ENCODE results near the gene PIP5K1C.

The PIP5K1C gene

DNA sequence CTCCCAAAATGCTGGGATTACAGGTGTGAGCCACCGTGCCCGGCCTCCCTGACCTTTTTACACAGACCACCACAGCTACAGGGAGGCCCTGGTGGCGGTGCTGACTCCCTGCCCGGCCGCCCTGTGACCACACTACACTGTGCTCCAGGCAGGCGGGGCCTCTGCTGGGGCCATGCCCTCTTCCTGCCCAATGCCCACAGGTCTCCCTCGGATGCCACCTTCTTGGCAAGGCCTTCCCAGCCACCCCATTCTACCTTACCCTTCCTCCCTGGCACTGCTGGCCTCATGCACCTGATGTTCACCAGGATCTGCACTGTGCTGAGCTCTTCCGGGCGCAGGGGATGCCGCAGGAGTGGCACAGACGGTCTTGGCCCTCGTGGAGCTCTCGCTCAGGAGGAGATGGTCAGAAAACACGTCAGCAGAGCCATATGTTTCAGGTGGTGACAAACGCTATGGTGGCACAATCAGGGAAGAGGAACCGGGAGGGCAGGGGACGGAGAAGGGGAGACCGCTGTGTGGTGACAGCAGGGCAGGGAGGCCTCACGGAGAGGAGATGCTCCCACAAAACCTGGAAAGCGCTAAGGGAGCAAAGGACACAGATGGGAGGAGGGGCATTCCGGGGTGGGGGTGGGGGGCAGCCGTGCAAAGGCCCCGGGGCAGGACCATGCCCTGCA lies 4.1 kb downstream of the PIP5K1C start:
- Histone ChIP-seq H3K4me3 (ENCODE audit: low read depth in 1 of 5, low read length in 5 of 5) (no peak overlapping the region), H3K9me3 (ENCODE audit: control insufficient read depth in 5 of 5, low read length in 5 of 5) (no peaks in the 10 kb centered on the region), H3K4me1 (ENCODE audit: control insufficient read depth in 5 of 5, insufficient read depth in 5 of 5, low read length in 5 of 5) (peaks cover 3 to 30% (median 28%) of the 10 kb centered on the region in 5 donors), H3K36me3 (ENCODE audit: control insufficient read depth in 5 of 5, insufficient read depth in 5 of 5, low read length in 5 of 5) (peaks cover 0 to 16% (median 8%) of the 10 kb centered on the region in 5 donors), H3K27me3 (ENCODE audit: control insufficient read depth in 5 of 5, insufficient read depth in 4 of 5, low read length in 5 of 5) (no peaks in the 10 kb centered on the region), H3K27ac (ENCODE audit: low read depth, low read length) (no peak overlapping the region), H3K9ac (ENCODE audit: low read length in 5 of 5) (peak overlapping the region in 1 of 5 donors; percentile 17)

DNA sequence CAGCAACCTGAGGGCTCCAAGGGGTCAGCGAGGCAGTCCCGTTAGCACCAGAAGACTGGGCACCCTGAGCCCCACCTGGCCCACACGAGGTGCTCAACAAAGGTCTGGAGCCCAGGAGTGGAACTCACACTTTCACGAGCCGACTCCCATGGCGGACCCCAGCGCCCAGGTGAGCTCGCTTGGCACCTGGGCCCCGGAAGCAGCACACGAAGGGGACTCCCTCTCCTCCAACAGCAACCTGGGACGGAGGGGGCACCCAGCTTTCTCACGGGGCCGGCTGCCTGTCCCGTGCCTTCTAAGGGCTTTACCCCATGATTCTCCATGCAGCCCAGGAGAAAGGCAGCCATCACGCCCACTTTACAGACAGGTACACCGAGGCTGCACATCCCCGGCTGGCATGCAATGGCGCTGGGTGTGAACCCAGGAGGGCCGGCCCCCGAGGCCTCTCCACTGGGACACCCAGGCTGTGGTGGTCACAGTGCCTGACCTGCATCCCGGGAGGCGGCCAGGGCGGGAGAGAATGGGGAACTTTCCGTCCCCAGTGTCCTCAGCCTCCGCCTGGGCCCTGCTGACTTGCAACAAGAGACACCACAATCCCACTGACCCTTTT lies 5.0 kb downstream of the PIP5K1C start:
- peaks cover 0 to 19% (median 8%) of the 10 kb centered on the region in 5 donors for H3K36me3 ChIP-seq (ENCODE audit: control insufficient read depth in 5 of 5, insufficient read depth in 5 of 5, low read length in 5 of 5)
- H3K4me1 ChIP-seq (ENCODE audit: control insufficient read depth in 5 of 5, insufficient read depth in 5 of 5, low read length in 5 of 5) = peaks cover 3 to 27% (median 22%) of the 10 kb centered on the region in 5 donors
- no peaks in the 10 kb centered on the region for H3K27me3 ChIP-seq (ENCODE audit: control insufficient read depth in 5 of 5, insufficient read depth in 4 of 5, low read length in 5 of 5)
- H3K9ac ChIP-seq (ENCODE audit: low read length in 5 of 5) = no peak overlapping the region
- no peaks in the 10 kb centered on the region for H3K9me3 ChIP-seq (ENCODE audit: control insufficient read depth in 5 of 5, low read length in 5 of 5)
- H3K4me3 ChIP-seq (ENCODE audit: low read depth in 1 of 5, low read length in 5 of 5) = no peak overlapping the region
- H3K27ac ChIP-seq (ENCODE audit: low read depth, low read length) = no peak overlapping the region

DNA sequence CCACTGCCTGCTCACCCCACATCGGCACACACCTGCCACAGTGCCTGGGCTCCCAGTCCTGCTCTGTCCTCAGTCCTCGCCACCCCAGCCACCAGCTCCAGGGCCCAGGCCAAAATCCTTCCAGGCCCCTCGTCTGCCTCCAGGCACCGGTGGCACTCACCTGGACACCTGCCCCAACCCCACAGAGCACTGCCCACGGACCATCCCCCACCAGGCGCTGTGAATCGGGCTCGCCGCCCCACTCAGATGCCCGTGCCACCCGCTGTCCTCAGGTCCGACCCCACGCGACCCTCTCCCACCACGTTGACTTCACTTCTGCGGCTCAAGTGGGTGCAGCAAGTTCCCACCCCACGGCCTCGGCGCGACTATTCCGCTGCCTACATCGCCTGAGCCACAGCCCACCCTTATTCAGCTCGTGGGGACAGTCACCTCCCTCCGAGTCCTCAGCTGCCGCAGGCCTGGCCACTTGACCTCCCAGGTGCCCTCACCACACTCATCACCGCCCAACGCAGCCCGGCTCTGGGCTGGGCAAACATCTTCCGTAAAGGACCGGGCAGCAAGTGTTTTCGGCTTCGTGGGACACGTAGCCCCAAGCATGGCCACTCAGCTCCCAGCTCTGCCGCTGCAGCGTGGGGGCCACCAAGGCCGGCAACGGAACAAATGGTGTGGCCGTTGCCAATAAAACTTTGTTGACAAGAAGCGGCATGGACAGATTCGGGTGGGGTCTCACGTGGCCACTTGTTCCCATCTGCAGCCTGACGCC lies 5.7 kb downstream of the PIP5K1C start:
- Histone ChIP-seq H3K4me1 (ENCODE audit: control insufficient read depth in 5 of 5, insufficient read depth in 5 of 5, low read length in 5 of 5) (peaks cover 3 to 24% (median 18%) of the 10 kb centered on the region in 5 donors), H3K4me3 (ENCODE audit: low read depth in 1 of 5, low read length in 5 of 5) (no peak overlapping the region), H3K27ac (ENCODE audit: low read depth, low read length) (no peak overlapping the region), H3K36me3 (ENCODE audit: control insufficient read depth in 5 of 5, insufficient read depth in 5 of 5, low read length in 5 of 5) (peaks cover 0 to 19% (median 8%) of the 10 kb centered on the region in 5 donors), H3K9ac (ENCODE audit: low read length in 5 of 5) (no peak overlapping the region), H3K27me3 (ENCODE audit: control insufficient read depth in 5 of 5, insufficient read depth in 4 of 5, low read length in 5 of 5) (no peaks in the 10 kb centered on the region), H3K9me3 (ENCODE audit: control insufficient read depth in 5 of 5, low read length in 5 of 5) (no peaks in the 10 kb centered on the region)

DNA sequence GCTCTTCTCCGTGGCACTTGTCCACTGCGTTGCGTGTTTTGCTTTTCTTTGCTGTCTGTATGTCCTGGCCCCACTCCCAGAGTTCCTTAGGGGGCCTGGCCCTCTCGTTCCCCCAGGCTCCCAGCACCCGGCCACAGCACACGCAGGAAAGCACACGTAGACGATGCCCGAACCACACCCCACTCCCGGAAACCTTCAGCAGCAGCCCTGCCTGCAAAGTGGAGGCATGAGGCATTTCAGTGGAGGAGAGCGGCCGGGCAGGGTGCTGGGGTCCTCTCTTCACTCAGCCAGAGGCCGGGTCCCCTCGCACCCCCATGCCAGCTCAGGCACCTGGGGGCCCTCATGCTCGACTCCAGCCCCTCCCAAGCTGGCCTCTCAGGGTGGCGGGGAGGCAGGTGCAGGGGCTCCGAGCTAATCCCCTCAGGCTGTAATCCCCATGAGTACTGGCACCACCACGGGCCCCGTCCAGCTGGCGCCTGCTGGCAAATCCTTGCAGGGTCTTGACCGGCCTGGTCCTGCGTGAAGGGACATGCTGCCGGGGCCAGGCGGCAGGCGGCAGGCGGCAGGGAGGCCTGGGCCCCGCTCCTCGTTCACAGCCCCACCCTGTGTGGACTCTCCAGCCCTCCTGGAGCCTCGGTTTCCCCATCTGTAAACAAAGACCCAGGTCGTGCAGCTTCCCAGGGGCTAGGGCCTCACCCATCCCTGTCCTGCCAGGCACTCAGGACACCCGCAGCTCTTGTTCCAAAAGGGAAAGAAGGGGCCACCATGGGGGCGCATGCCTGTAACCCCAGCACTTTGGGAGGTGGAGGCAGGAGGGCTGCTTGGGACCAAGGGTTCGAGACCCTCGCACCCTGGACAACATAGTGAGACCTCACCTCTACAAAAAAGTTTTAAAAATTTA lies 7.0 kb downstream of the PIP5K1C start:
- Histone ChIP-seq H3K9me3 (ENCODE audit: control insufficient read depth in 5 of 5, low read length in 5 of 5) (no peaks in the 10 kb centered on the region), H3K4me3 (ENCODE audit: low read depth in 1 of 5, low read length in 5 of 5) (no peak overlapping the region), H3K27me3 (ENCODE audit: control insufficient read depth in 5 of 5, insufficient read depth in 4 of 5, low read length in 5 of 5) (no peaks in the 10 kb centered on the region), H3K36me3 (ENCODE audit: control insufficient read depth in 5 of 5, insufficient read depth in 5 of 5, low read length in 5 of 5) (peaks cover 0 to 19% (median 8%) of the 10 kb centered on the region in 5 donors), H3K27ac (ENCODE audit: low read depth, low read length) (no peak overlapping the region), H3K4me1 (ENCODE audit: control insufficient read depth in 5 of 5, insufficient read depth in 5 of 5, low read length in 5 of 5) (peaks cover 1 to 16% (median 9%) of the 10 kb centered on the region in 5 donors), H3K9ac (ENCODE audit: low read length in 5 of 5) (no peak overlapping the region)

DNA sequence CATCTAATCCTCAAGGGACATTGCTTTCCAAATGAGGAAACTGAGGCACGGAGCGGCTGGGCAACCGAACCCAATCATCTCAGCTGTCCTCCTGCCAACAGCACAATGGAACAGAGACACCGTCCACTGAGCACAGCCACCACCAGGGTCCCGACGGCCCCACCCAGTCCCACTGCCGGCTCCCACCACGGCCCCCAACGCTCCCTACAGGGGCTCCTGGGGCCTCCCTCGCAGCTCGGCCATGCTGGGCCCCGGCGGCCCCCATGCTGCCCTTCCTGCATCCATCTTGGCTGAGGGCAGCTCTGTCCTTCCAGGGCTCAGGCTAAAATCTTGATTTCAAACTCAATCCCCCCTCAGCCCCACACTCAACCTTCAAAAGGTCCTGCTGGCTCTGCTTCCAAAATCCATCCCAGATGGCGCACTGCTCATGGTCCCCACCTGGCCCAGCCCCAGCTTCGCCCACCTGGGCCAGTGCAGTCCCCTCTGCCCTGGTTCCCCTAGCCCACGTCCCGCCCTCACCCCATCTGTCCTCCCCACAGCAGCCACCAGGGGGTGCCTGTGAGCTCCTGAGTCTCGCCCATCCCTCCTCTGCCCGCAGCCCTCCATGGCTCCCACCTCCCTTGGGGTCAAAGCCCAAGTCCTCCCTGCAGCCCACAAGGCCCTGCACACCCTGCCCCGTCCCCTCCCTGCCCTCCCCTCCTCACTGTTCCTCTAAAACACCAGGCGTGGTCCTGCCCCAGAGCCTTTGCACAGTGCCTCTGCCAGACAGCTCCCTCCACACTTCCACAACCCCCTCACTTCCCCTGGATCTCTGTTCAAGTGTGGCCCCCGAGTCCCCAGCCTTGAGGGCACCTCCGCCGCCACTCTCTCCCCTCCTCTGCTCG lies 7.9 kb downstream of the PIP5K1C start:
- no peaks in the 10 kb centered on the region for H3K27me3 ChIP-seq (ENCODE audit: control insufficient read depth in 5 of 5, insufficient read depth in 4 of 5, low read length in 5 of 5)
- H3K36me3 ChIP-seq (ENCODE audit: control insufficient read depth in 5 of 5, insufficient read depth in 5 of 5, low read length in 5 of 5) = peaks cover 0 to 19% (median 8%) of the 10 kb centered on the region in 5 donors
- no peak overlapping the region for H3K27ac ChIP-seq (ENCODE audit: low read depth, low read length)
- H3K4me1 ChIP-seq (ENCODE audit: control insufficient read depth in 5 of 5, insufficient read depth in 5 of 5, low read length in 5 of 5) = peaks cover 0 to 16% (median 10%) of the 10 kb centered on the region in 5 donors
- no peak overlapping the region for H3K9ac ChIP-seq (ENCODE audit: low read length in 5 of 5)
- no peaks in the 10 kb centered on the region for H3K9me3 ChIP-seq (ENCODE audit: control insufficient read depth in 5 of 5, low read length in 5 of 5)
- no peak overlapping the region for H3K4me3 ChIP-seq (ENCODE audit: low read depth in 1 of 5, low read length in 5 of 5)

DNA sequence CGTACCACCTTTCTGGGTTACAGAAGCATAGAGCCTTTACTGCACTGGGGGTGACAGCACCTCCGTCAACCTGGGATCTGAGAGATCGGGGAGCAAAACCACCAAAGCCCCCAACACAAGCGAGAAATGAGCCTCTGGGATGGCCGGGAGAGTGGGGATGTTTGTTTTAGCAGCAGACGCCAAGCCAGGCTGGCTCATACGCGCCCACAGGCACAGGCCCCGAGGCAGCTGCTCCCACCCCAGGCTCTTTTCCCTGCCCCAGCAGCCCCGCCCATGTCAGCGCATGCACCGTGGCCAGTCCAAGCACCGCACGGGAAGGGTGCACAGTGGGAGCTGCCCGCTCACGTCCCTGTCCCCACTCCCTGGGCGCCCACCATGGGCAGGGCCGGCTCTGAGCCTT lies 8.5 kb downstream of the PIP5K1C start:
- Histone ChIP-seq H3K9me3 (ENCODE audit: control insufficient read depth in 5 of 5, low read length in 5 of 5) (no peaks in the 10 kb centered on the region), H3K27me3 (ENCODE audit: control insufficient read depth in 5 of 5, insufficient read depth in 4 of 5, low read length in 5 of 5) (no peaks in the 10 kb centered on the region), H3K9ac (ENCODE audit: low read length in 5 of 5) (no peak overlapping the region), H3K36me3 (ENCODE audit: control insufficient read depth in 5 of 5, insufficient read depth in 5 of 5, low read length in 5 of 5) (peaks cover 0 to 19% (median 8%) of the 10 kb centered on the region in 5 donors), H3K4me3 (ENCODE audit: low read depth in 1 of 5, low read length in 5 of 5) (no peak overlapping the region), H3K27ac (ENCODE audit: low read depth, low read length) (no peak overlapping the region), H3K4me1 (ENCODE audit: control insufficient read depth in 5 of 5, insufficient read depth in 5 of 5, low read length in 5 of 5) (peaks cover 0 to 16% (median 15%) of the 10 kb centered on the region in 5 donors)

DNA sequence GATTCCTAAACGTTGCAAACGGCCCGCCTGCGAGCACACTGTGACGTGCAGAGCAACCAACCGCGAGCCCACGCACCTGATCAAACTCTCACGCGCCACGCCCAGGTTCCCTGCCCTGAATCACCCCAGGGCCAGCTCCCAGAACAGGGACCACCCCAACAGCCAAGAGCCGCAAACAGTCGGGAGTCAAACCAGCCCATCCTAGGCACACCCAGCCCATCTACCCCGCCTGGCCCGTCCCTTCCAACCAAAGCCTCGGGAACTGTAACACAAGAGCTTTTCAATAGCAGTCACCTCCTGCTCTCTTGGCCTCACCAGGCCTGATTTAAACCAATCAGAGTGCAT lies 8.9 kb downstream of the PIP5K1C start:
- Histone ChIP-seq H3K36me3 (ENCODE audit: control insufficient read depth in 5 of 5, insufficient read depth in 5 of 5, low read length in 5 of 5) (peaks cover 0 to 19% (median 8%) of the 10 kb centered on the region in 5 donors), H3K9me3 (ENCODE audit: control insufficient read depth in 5 of 5, low read length in 5 of 5) (no peaks in the 10 kb centered on the region), H3K27ac (ENCODE audit: low read depth, low read length) (no peak overlapping the region), H3K27me3 (ENCODE audit: control insufficient read depth in 5 of 5, insufficient read depth in 4 of 5, low read length in 5 of 5) (no peaks in the 10 kb centered on the region), H3K4me3 (ENCODE audit: low read depth in 1 of 5, low read length in 5 of 5) (no peak overlapping the region), H3K9ac (ENCODE audit: low read length in 5 of 5) (no peak overlapping the region), H3K4me1 (ENCODE audit: control insufficient read depth in 5 of 5, insufficient read depth in 5 of 5, low read length in 5 of 5) (peaks cover 0 to 16% (median 15%) of the 10 kb centered on the region in 5 donors)

DNA sequence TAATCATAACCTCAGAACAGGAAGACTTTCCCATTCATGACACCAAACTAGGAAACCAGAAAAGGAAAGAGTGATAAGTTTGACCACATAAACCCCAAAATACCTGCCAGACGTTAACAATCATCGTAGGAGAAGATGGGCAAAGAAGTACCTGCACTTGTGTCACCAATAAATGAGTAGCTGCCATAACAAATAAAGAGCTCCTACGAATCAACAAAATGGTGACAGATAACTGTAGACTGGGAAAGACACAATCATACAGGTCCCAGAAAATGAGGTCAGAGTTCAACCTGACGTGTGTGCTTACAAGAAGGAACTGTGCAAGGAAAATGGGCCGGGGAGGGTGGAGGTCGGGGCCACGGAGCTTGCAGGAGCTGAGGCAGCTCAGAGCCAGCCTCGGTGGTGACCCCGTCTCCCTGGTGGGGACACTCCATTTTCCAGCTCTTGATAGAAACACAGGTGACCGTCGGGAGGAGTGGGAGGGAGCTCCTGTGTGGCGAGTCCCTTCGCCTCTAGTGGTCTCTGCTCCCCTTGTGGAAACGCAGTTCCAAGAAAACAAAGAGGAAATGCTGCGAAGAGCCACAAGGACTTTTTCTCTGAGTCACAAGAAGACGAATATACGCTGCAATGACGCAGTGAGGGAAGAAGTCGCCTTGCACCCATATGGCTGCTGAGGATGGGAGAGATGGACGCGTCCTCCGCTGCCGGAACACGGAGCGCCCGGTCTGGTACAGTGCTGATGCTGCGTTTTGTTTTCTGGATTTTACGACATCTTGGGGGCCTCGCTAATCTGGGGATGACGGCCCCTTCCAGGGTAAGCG lies 9.5 kb downstream of the PIP5K1C start:
- Histone ChIP-seq H3K4me1 (ENCODE audit: control insufficient read depth in 5 of 5, insufficient read depth in 5 of 5, low read length in 5 of 5) (peaks cover 0 to 16% (median 15%) of the 10 kb centered on the region in 5 donors), H3K9me3 (ENCODE audit: control insufficient read depth in 5 of 5, low read length in 5 of 5) (no peaks in the 10 kb centered on the region), H3K36me3 (ENCODE audit: control insufficient read depth in 5 of 5, insufficient read depth in 5 of 5, low read length in 5 of 5) (peaks cover 0 to 15% (median 6%) of the 10 kb centered on the region in 5 donors), H3K4me3 (ENCODE audit: low read depth in 1 of 5, low read length in 5 of 5) (no peak overlapping the region), H3K9ac (ENCODE audit: low read length in 5 of 5) (no peak overlapping the region), H3K27ac (ENCODE audit: low read depth, low read length) (no peak overlapping the region), H3K27me3 (ENCODE audit: control insufficient read depth in 5 of 5, insufficient read depth in 4 of 5, low read length in 5 of 5) (no peaks in the 10 kb centered on the region)

Measured in subcutaneous abdominal adipose tissue (tissue), 5 donors.